Right renal pelvis (tissue), 4 donors: ENCODE measurements around the gene ULK4. TPM values are rescaled to one million over a fixed set of nuclear protein-coding genes. Genes with fewer than 3 reads are reported as not detected.

ENCODE experiments used
- DNase-seq, 4 donors: peaks; one replicate each; pipeline ENCODE4 v3.0.0-alpha.2; 2013; ENCODE audit warnings: low read depth in 4 of 4, low spot score in 3 of 4, missing footprints in 1 of 4
- polyA plus RNA-seq, 4 donors: library from polyadenylated mRNA; unstranded; fragments of 120-200 nt; gene quantifications; one replicate each; pipeline ENCODE4 v1.2.1, GENCODE V29; 2013; ENCODE audit not compliant: insufficient read length in 4 of 4

Gene ULK4
- polyA plus RNA-seq, 4 donors: 4.2 to 6.1 (median 4.6) TPM

GRCh38 chr3:41207355-41207754 is 754.5 kb downstream of the ULK4 start:
- DNase-seq: no peak

DNA sequence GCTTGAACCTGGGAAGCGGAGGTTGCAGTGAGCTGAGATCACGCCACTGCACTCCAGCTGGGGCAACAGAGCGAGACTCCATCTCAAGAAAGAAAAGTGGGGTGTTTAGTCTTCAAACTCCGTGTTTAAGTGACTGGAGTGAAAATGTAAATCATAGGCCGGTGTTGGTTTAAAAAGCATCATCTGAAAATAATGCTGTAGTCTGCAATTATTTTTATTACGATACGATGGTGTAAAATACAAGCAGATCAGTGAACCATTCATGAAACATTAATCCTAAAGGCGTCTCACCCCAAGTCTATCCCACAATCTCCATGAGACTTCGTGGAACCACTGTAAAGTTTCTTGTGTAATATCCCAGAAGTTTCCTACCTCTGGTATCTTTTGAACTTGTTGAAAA is 756.3 kb downstream of the ULK4 start:
- DNase-seq: no peak

DNA sequence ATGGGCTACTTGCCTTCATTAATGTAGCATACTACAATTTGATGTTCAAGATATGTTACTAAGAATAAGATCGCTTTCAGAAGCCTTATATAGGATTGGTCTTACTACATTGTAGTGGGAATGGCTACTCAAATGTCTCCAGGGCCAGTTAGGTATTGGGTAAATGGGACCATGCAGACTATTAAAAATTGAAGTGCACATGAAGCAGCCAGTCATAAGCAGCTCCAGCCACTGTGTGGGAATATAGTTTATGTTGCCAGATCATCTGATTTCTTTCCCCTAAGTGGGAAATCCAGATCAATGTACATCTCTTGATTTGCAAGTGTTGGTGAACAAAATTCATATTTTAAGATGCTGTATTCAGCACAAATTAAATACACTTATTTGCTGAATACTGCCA is 757.5 kb downstream of the ULK4 start:
- no peak for DNase-seq

DNA sequence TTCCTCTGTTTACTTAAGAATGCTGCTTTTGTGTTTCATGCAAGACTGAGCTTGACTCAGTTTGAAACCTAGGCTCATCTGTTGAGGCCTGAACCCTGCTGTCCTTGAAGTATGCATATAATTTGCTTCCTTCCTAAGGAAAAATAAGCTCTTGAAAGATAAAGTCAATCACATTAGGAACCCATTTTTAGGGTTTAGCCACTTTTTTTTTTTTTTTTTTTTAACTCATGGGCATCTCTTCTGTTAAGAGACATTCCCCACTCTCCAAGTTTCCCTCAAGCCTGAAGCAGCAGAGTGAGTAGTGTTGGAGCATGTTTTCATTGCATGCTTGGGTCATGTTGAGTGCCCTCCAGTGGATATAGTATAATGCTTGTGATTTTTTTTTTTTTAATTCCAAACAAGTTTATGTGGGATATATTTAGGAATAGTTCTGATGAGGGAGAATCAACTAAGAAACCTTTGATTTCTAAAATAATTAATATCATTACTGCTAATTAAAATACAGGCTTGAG is 759.0 kb downstream of the ULK4 start:
- DNase-seq: no peak

DNA sequence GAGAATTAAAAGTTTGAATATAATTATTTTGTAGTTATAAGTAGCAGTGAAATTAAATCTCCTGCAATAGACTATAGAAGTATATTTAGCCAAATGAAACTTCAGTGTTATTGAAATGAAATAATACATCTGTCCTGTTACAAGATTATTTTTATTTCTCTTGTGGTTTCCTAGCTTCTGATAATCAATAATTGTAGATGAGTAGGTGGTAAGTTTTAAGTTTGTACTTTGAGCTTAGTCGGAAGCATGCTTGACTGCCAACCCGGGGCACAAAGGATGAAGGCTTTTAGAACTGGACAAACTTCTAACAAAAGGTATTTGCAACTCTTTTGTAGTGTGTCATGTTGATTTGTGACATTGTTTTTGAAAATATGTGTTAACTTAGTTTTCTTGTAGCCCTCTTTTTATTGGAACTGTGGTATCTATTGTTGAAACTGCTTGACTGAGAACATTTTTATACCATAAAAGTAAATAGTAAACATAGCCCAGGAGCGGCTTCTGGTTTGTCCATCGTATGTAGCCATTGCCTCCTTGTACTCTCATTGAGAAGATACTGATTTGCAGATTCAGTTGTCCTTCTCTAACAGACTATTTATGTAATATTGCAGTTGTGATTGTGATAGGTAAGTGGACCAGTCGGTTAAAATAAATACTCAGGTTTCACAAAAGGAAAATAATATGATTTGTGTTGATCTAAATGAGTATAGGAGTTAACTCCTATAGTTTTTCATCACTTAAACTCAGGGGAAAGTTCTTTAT is 759.6 kb downstream of the ULK4 start:
- DNase-seq: no peak

GRCh38 chr3:41200669-41201021 is 761.3 kb downstream of the ULK4 start:
- peak in 1 of 4 donors; percentile 28 for DNase-seq

DNA sequence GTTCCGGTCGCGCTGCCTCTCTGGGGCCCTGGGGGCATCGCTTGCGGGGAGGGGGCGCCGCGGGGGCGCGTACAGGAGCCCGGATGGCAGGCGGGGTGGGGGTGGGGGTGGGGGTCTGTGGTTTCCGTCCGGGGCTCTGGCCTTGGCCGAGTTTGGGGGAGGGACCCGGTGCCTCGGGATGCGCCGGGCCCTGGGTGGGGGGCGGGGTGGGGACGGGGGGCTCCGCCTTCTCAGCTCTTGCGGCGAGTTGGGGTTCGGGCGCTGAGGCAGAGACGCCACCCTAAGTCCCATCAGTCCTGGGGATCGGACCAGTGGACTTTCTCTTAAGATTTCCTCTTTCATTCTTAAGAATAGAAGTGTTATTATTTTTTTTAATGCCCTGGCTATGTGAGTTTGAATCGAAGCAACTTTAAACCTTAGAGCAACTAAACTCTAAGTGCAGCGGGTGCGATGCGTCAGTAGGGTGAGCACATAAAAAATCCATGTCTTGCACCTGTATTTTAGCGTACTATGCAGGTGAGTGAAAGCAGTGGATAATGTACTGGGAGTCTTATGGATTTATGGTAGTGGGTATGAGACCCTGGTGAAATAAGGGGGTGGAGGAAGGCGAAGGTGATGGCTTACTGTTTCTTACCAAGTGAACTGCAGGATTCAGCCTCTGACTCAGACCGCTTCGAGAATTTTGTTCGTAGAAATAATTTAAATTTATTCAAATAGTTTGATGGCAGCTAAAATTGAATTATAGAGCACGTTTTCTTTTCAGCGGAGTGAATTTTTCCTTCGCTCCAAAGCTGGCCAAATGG is 761.8 kb downstream of the ULK4 start:
- peak in 1 of 4 donors; percentile 26 for DNase-seq

GRCh38 chr3:41198950-41199865 is 762.7 kb downstream of the ULK4 start, which contains the start of gene CTNNB1:
Gene CTNNB1, plus strand, starts transcription at chr3:41199505. Its CDS starts 24,564 bp downstream, at chr3:41224069.
- peak; percentile 87 to 91 (median 88) for DNase-seq

GRCh38 chr3:41198526-41198925 is 763.4 kb downstream of the ULK4 start:
- DNase-seq: peak in 1 of 4 donors; percentile 29

DNA sequence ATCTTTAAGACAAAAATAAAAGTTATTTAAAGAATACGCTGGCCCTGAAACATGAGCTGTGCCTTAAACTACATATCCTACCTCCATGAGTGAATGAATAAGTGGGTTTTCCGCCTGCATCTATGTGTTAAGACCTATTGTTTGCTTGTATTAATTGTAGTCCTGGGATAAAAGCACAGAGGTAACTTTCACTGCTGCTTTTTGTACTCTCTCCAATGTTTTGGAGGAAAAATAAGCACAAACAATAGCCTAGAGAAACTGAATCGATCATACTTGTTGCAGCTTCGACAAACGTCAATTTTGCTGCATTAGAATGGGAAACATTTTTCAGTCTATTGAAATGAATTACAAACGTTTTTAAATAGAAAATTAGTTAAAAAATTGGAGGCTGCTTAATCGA is 763.9 kb downstream of the ULK4 start:
- no peak for DNase-seq

Other genes with a start within 250 kb of the ULK4 start
- gene TRAK1, start 129.3 kb upstream of the ULK4 start, polyA plus RNA-seq: 10 to 100 TPM; 42.3 to 51.1 (median 46.7) TPM